SH-SY5Y (cell line): ENCODE results near the gene TEX44.

Experiments used
- GATA2 ChIP-seq: IDR thresholded peaks from 2 replicates; pipeline ENCODE4 v1.6.1; 2011; ENCODE audit warnings: mild to moderate bottlenecking, low read depth, low read length
- GATA3 ChIP-seq: IDR thresholded peaks from 2 replicates; pipeline ENCODE4 v1.6.1; 2011; ENCODE audit warnings: low read depth, mild to moderate bottlenecking, low read length, moderate library complexity

GRCh38 chr2:231612109-231612455 lies 19.4 kb downstream of the TEX44 start:
- no peak for TF ChIP-seq GATA3
- no peak for TF ChIP-seq GATA2
